GM23248 (cell line): ENCODE results near the gene CCDC81.

Experiments
- EZH2 ChIP-seq: fragments of 200-600 bp; sonication (generic); IDR thresholded peaks from 2 replicates; pipeline ENCODE4 v1.6.1; 2018; ENCODE audit warnings: antibody characterized with exemption, mild to moderate bottlenecking; ENCODE audit not compliant: insufficient read depth, poor library complexity, severe bottlenecking
- EZH2phosphoT487 ChIP-seq: fragments of 200-600 bp; sonication (generic); IDR thresholded peaks from 2 replicates; pipeline ENCODE4 v1.6.1; 2018; ENCODE audit warnings: antibody characterized with exemption, moderate library complexity, mild to moderate bottlenecking, low read depth; ENCODE audit not compliant: insufficient read depth

DNA sequence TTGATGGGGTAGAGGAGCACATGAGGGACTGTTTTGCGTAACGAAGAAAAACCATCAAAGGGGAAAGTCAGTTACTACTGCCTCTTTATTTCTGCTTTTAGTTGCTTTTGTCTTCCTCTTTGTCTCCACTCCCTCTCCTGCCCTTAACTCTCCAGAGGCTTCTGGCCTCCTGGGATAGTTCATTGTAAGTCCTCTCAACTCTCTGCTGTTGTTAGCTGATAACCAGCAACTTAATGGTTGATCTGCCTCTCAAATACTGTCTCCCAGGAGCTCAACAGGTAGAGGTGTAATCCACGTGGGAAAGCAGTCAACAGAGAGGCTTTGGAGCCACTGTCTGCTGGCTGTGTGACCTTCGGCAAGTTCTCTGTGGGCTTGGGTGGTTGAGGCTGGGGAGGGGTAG lies 47.3 kb downstream of the CCDC81 start:
- TF ChIP-seq EZH2, result no peak
- TF ChIP-seq EZH2phosphoT487, result no peak
